Left lung (tissue), 10 donors: Measurements from ENCODE around the gene TSLP. TPM values are rescaled to one million over a fixed set of nuclear protein-coding genes. Genes with fewer than 3 reads are reported as not detected.

Experiments
- ATAC-seq: fragments of 200-7000 bp; cut with Tn5 transposase; one replicate; pipeline ENCODE4 v1.9.1; 2020; ENCODE audit warnings: moderate library complexity
- DNase-seq, 4 donors: peaks; one replicate each; pipeline ENCODE4 v3.0.0-alpha.2; 2013 to 2020
- H3K27ac ChIP-seq, 2 donors: fragments of 200-600 bp; sonication (generic) in 1 of 2; one replicate each; pipeline versions ENCODE4 v1.5.0 to v1.8.0; 2020 to 2021
- H3K27me3 ChIP-seq, 2 donors: fragments of 200-600 bp; sonication (generic) in 1 of 2; one replicate each; pipeline versions ENCODE4 v1.5.0 to v1.8.0; 2020 to 2021
- H3K36me3 ChIP-seq, 2 donors: fragments of 200-600 bp; sonication (generic) in 1 of 2; one replicate each; pipeline versions ENCODE4 v1.5.0 to v1.8.0; 2020 to 2021
- H3K4me1 ChIP-seq, 2 donors: fragments of 200-600 bp; one replicate each; pipeline ENCODE4 v1.8.0; 2021
- H3K4me3 ChIP-seq, 2 donors: fragments of 200-600 bp; sonication (generic) in 1 of 2; one replicate each; pipeline versions ENCODE4 v1.5.0 to v1.8.0; 2020 to 2021; ENCODE audit warnings: mild to moderate bottlenecking in 1 of 2
- H3K9me3 ChIP-seq, 2 donors: fragments of 200-600 bp; sonication (generic) in 1 of 2; one replicate each; pipeline versions ENCODE4 v1.5.0 to v1.8.0; 2020 to 2021
- intact Hi-C, 2 donors: fragments of 100-400 bp; cut with DNase I; formaldehyde crosslinking; loops; one replicate each; pipeline versions ENCODE4 v1.11.2 to v1.14.2; 2022
- polyA plus RNA-seq, 6 donors: library from polyadenylated mRNA; unstranded; fragments of 120-200 nt; gene quantifications; one replicate each; pipeline ENCODE4 v1.2.1, GENCODE V29; 2013; ENCODE audit not compliant: insufficient read length in 6 of 6
- total RNA-seq, 2 donors: library from RNA; stranded (reverse); fragmentation: NEBNext Ultra II Directional; extraction: Animal tissue kit (Norgen Biotek cat#: 25700); gene quantifications; one replicate each; pipeline ENCODE4 v1.2.1, GENCODE V29; 2021
- TF ChIP-seq, protein P1 (sequence below), 2 donors: fragments of 200-600 bp; sonication (generic) in 1 of 2; IDR thresholded peaks; one replicate each; pipeline versions ENCODE4 v1.5.0 to v1.8.0; 2021; ENCODE audit warnings: antibody characterized with exemption in 2 of 2
- donor health status: DM: no; HTN: yes; CAD: no.
- donor health status: DM: no; HTN: no; CAD: no.

TSLP gene
- total and polyA plus RNA-seq, 8 donors, result 0.60 to 2.0 (median 0.90) TPM

DNA sequence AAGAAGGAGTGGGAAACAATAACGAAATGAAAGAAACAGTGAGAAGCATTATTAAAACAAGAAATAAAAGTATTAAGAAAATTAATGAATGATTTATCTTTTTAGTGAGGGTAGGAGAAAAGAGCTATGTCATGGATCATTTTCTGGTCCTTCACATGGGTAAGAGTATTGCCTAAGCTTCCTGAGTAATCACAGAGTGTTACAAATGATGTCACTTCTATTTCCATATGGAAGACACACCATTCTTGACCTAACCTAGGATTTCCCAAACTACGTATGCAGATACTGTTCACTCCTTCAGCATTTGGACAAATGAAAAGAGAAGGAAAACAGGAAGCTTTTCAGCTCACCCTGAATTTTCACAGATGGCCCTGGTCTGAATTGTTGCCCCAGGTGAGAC, 3.3 kb upstream of the TSLP start:
- Histone ChIP-seq H3K27ac (no peak overlapping the region), H3K4me1 (peaks cover 0 to 11% of the 10 kb centered on the region in 2 donors), H3K9me3 (no peaks in the 10 kb centered on the region), H3K4me3 (no peak overlapping the region), H3K36me3 (no peaks in the 10 kb centered on the region), H3K27me3 (peaks cover 22 to 66% of the 10 kb centered on the region in 2 donors)
- DNase-seq (no peak), ATAC-seq (no peak)
- TF ChIP-seq, protein P1, sequence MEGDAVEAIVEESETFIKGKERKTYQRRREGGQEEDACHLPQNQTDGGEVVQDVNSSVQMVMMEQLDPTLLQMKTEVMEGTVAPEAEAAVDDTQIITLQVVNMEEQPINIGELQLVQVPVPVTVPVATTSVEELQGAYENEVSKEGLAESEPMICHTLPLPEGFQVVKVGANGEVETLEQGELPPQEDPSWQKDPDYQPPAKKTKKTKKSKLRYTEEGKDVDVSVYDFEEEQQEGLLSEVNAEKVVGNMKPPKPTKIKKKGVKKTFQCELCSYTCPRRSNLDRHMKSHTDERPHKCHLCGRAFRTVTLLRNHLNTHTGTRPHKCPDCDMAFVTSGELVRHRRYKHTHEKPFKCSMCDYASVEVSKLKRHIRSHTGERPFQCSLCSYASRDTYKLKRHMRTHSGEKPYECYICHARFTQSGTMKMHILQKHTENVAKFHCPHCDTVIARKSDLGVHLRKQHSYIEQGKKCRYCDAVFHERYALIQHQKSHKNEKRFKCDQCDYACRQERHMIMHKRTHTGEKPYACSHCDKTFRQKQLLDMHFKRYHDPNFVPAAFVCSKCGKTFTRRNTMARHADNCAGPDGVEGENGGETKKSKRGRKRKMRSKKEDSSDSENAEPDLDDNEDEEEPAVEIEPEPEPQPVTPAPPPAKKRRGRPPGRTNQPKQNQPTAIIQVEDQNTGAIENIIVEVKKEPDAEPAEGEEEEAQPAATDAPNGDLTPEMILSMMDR (IDR thresholded peaks at IDR 0.05), result no peak
- intact Hi-C loops, result no loop called here

DNA sequence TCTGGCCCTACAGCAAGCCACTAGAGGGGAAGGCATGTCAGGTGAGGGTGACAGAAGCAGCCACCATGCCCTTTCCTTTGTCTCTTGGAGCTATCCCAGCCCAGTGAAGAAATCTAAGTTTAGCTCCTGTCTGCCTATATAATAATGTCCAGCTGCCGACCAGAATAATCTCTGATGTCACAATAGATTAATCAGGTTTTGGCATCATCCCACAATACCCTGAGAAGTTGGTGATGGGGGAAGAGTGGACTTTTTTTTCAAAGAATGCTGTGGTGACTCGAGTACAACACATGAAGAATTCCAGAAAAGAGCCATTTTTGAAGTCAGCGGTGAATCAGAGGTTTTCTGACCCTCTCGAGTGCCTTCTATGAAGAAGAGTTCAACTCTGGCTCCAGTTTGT, 1.7 kb upstream of the TSLP start:
- no peak overlapping the region for H3K4me3 ChIP-seq
- H3K9me3 ChIP-seq, result no peaks in the 10 kb centered on the region
- H3K27ac ChIP-seq, result no peak overlapping the region
- ATAC-seq, result no peak
- H3K27me3 ChIP-seq, result peaks cover 22 to 76% of the 10 kb centered on the region in 2 donors
- no peak for DNase-seq
- no peaks in the 10 kb centered on the region for H3K36me3 ChIP-seq
- H3K4me1 ChIP-seq, result peaks cover 0 to 21% of the 10 kb centered on the region in 2 donors
- TF ChIP-seq, protein P1 (IDR thresholded peaks at IDR 0.05), result no peak
- intact Hi-C loops, result no loop called here

DNA sequence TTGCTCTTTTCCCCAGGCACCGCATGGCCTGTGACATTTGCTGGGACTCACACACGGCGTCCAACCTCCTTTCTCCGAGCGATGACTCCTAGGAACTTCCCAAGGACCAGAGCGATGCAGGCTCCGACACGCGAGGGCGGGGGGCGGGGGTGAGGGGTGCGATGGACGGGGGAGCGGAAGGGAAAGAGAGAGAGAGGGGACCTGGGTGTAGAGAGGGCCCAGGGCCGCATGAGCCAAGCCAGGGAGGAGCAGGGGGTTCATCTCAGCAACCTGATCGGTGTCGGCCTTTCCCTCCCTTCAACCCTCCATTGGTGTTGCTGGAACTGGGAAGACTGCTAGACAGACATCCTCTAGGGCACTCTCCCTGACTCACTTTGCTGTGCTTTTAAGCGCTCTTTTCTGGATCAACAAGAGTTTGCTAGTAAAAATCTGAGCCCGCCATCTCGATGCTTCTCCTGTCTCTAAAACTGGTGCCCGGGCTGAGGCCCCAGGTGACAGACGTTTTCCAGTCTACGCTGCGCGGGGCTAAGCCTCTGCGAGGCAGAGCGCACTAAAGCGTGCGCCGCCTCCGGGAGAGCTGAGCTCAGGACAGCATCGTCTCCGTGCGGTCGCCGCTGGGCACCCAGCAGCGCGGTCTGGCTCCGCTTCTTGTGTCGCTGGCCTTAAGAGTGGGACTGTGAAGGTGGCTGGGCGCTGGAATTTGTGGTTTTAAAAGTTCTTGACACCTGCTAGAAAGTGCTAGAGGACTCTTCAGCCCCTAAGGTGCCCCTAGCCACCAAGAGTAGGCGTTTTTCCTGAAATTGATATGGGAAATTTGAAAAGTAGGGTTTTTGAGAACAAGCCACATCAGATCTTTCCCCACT, 1.0 kb upstream of the TSLP start:
- H3K4me3 ChIP-seq, result no peak overlapping the region
- peaks cover 0 to 27% of the 10 kb centered on the region in 2 donors for H3K4me1 ChIP-seq
- no peaks in the 10 kb centered on the region for H3K36me3 ChIP-seq
- peak; percentile 59 for ATAC-seq
- peak in 2 of 4 donors; percentile 47 to 83 for DNase-seq
- H3K27ac ChIP-seq, result no peak overlapping the region
- intact Hi-C loops, result no loop called here
- H3K27me3 ChIP-seq, result peaks cover 22 to 76% of the 10 kb centered on the region in 2 donors
- no peaks in the 10 kb centered on the region for H3K9me3 ChIP-seq
- TF ChIP-seq, protein P1 (IDR thresholded peaks at IDR 0.05), result no peak

DNA sequence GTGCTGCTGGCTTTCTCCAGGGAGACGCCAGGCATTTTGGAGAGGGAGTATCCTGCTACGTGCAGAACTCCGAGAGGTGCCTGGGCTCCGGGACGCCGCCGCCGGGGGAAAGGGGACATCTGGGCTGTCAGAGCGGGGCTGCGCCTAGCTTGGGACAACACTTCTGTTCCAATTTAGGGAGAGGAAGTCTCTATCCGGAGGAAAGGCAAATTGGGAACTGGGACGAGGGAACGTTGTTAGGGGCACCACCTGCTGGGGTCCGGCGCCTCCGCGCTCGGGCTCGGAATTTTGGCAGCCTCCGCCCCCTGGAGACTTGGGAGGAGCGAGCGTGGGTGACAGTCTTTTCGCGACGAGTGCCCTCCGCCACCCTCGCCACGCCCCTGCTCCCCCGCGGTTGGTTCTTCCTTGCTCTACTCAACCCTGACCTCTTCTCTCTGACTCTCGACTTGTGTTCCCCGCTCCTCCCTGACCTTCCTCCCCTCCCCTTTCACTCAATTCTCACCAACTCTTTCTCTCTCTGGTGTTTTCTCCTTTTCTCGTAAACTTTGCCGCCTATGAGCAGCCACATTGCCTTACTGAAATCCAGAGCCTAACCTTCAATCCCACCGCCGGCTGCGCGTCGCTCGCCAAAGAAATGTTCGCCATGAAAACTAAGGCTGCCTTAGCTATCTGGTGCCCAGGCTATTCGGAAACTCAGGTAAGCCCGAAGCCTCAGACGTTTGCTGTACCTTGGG, 1.6 kb downstream of the TSLP start:
- TF ChIP-seq, protein P1 (IDR thresholded peaks at IDR 0.05), result no peak
- peaks cover 21 to 60% of the 10 kb centered on the region in 2 donors for H3K27me3 ChIP-seq
- H3K36me3 ChIP-seq, result no peaks in the 10 kb centered on the region
- peaks cover 0 to 36% of the 10 kb centered on the region in 2 donors for H3K4me1 ChIP-seq
- no peaks in the 10 kb centered on the region for H3K9me3 ChIP-seq
- H3K4me3 ChIP-seq, result peak overlapping the region; percentile 50 to 51
- H3K27ac ChIP-seq, result peak overlapping the region in 1 of 2 donors; percentile 33
- DNase-seq (peak in 2 of 4 donors; percentile 64 to 88), ATAC-seq (peak; percentile 83)
- intact Hi-C loops, result no loop called here

DNA sequence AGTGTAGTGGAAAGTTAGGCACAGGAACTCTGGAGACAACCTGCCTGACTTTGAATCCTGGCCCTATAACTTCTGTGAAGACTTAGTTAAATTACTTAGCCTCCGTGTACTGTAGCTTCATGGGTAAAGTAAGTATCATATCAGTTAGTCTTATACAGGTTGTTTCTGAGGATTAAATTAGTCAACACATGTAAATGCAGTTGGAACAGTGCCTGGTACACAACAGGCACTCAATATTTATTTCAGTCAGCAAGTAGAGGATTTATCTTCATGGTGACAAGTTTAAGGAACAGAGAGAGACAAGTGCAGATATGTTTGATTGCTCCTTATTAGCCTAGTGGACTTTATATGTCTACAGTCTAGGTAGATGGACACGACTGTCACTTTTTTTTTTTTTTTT, 2.7 kb downstream of the TSLP start:
- no peak for ATAC-seq
- no peak for DNase-seq
- no peaks in the 10 kb centered on the region for H3K9me3 ChIP-seq
- H3K27me3 ChIP-seq, result peaks cover 10 to 49% of the 10 kb centered on the region in 2 donors
- intact Hi-C loops, result no loop called here
- H3K27ac ChIP-seq, result no peak overlapping the region
- H3K4me3 ChIP-seq, result peak overlapping the region in 1 of 2 donors; percentile 51
- TF ChIP-seq, protein P1 (IDR thresholded peaks at IDR 0.05), result no peak
- no peaks in the 10 kb centered on the region for H3K36me3 ChIP-seq
- peaks cover 0 to 40% of the 10 kb centered on the region in 2 donors for H3K4me1 ChIP-seq
